Psoas muscle (tissue), 8 donors: ENCODE data around the gene SLC25A47. TPM values are rescaled to one million over a fixed set of nuclear protein-coding genes. Genes with fewer than 3 reads are reported as not detected.
"Not testable (repeated sequence)": the region's sequence is repeated elsewhere in the genome, so short reads cannot be mapped to it uniquely, and the experiment has no call there.

ENCODE experiments used
- ATAC-seq, 4 donors: fragments of 200-7000 bp; cut with Tn5 transposase; one replicate each; pipeline ENCODE4 v1.9.1; 2020; ENCODE audit warnings: moderate library complexity in 3 of 4, mild to moderate bottlenecking in 2 of 4
- DNase-seq, 2 donors: peaks; one replicate each; pipeline ENCODE4 v3.0.0-alpha.2; 2020
- H3K27ac ChIP-seq: fragments of 200-600 bp; one replicate; pipeline ENCODE4 v1.8.0; 2022
- H3K27me3 ChIP-seq, 3 donors: fragments of 200-600 bp in 1 of 3; one replicate each; pipeline versions ENCODE4 v1.6.1 to v1.8.0; 2013 to 2022; ENCODE audit warnings: low read length in 2 of 3, mild to moderate bottlenecking in 2 of 3, moderate library complexity in 1 of 3; ENCODE audit not compliant: insufficient read depth in 3 of 3
- H3K36me3 ChIP-seq, 2 donors: fragments of 200-600 bp in 1 of 2; one replicate each; pipeline versions ENCODE4 v1.6.1 to v1.8.0; 2013 to 2022; ENCODE audit warnings: low read depth in 1 of 2, mild to moderate bottlenecking in 1 of 2, moderate library complexity in 1 of 2; ENCODE audit not compliant: insufficient read depth in 1 of 2
- H3K4me1 ChIP-seq: fragments of 200-600 bp; one replicate; pipeline ENCODE4 v1.8.0; 2022
- H3K4me3 ChIP-seq: fragments of 200-600 bp; one replicate; pipeline ENCODE4 v1.8.0; 2022; ENCODE audit warnings: mild to moderate bottlenecking
- H3K9me3 ChIP-seq: fragments of 200-600 bp; one replicate; pipeline ENCODE4 v1.8.0; 2022
- CTCF ChIP-seq: fragments of 200-600 bp; IDR thresholded peaks from one replicate; pipeline ENCODE4 v1.8.0; 2022; ENCODE audit warnings: antibody characterized with exemption
- WGBS, 3 donors: extraction: QIAGEN DNeasy Blood & Tissue Kit; methylation state at CpG; one replicate each; pipeline versions ENCODE4 v1.1.6 to v1.1.7; 2013; 5-methylcytosine and 5-hydroxymethylcytosine counted together
- intact Hi-C, 2 donors: fragments of 100-400 bp; cut with DNase I; formaldehyde crosslinking; loops; one replicate each; pipeline versions ENCODE4 v1.11.0 to v1.14.2; 2022
- polyA plus RNA-seq, 3 donors: library from polyadenylated mRNA; stranded (reverse); fragments of 200-250 nt; gene quantifications; one replicate each; pipeline ENCODE4 v1.2.3, GENCODE V29; 2013
- total RNA-seq, 4 donors: library from RNA; stranded (reverse); fragmentation: NEBNext Ultra II Directional in 2 of 4; extraction: Animal tissue kit (Norgen Biotek cat#: 25700) in 2 of 4; gene quantifications; one replicate each; pipeline versions ENCODE4 v1.2.1 to v1.2.4, GENCODE V29; 2021 to 2023
- donor health status: healthy with polysubstance abuse.
- donor health status: DM: no; HTN: no; CAD: no; lungs with moderate emphysema.
- donor health status: Bipolar disorder and iron deficiency.
- donor health status: healthy.
- donor health status: DM: yes; HTN: yes; CAD: no.
- donor health status: DM: no; HTN: no; CAD: no.
- donor health status: DM: no; HTN: no; CAD: no.
- donor health status: DM: yes; HTN: yes; CAD: no.

Gene SLC25A47
- total and polyA plus RNA-seq, 7 donors: 0.03 to 0.12 TPM; not detected in 5

GRCh38 chr14:100306101-100306997, 16.8 kb upstream of the SLC25A47 start, which contains the start of gene SLC25A29:
Gene SLC25A29 (minus strand): TSS chr14:100306444. CDS start chr14:100306232, 212 bp downstream.
- peak; percentile 93 to 95 (median 94) for ATAC-seq
- Histone ChIP-seq H3K27me3 (no peaks in the 10 kb centered on the region), H3K4me1 (peaks cover 24% of the 10 kb centered on the region), H3K36me3 (no peaks in the 10 kb centered on the region), H3K27ac (peak within 1 kb of the TSS; percentile 82), H3K4me3 (peak within 1 kb of the TSS; percentile 95), H3K9me3 (no peaks in the 10 kb centered on the region)
- intact Hi-C loops: loop anchor here (5.0 kb wide), 3 partner anchors 64 to 71 kb away; partner anchors contain the start of genes WDR25 (in 1 of the 2) and YY1 (in 1 of the 2)
- 0 to 1% (median 0%) methylated on average over 78 to 131 of the region's 131 CpGs for WGBS, 3 donors
- DNase-seq: peak; percentile 93 to 94
- TF ChIP-seq CTCF: no peak

- no peaks in the 10 kb centered on the region for H3K9me3 ChIP-seq
- peak overlapping the region; percentile 82 for H3K27ac ChIP-seq
- WGBS, 3 donors: 6 to 9% (median 7%) methylated on average over 37 to 49 of the region's 49 CpGs
- H3K27me3 ChIP-seq: no peaks in the 10 kb centered on the region
- peak overlapping the region; percentile 95 for H3K4me3 ChIP-seq
- ATAC-seq (peak; percentile 33 to 61 (median 50)), DNase-seq (peak in 1 of 2 donors; percentile 45)
- H3K4me1 ChIP-seq: peaks cover 24% of the 10 kb centered on the region
- TF ChIP-seq CTCF: no peak
- H3K36me3 ChIP-seq: no peaks in the 10 kb centered on the region
- intact Hi-C loops: loop anchor here (5.0 kb wide), 3 partner anchors 65 to 70 kb away; partner anchors contain the start of genes WDR25 (in 1 of the 2) and YY1 (in 1 of the 2)
Measured at GRCh38 chr14:100306998-100307765, 16.0 kb upstream of the SLC25A47 start.

- Histone ChIP-seq H3K4me1 (peaks cover 26% of the 10 kb centered on the region), H3K27ac (peak overlapping the region; percentile 82), H3K27me3 (no peaks in the 10 kb centered on the region), H3K36me3 (no peaks in the 10 kb centered on the region), H3K9me3 (no peaks in the 10 kb centered on the region), H3K4me3 (peak overlapping the region; percentile 95)
- TF ChIP-seq CTCF: no peak
- DNase-seq: no peak
- intact Hi-C loops: loop anchor here (5.0 kb wide), 3 partner anchors 66 to 71 kb away; partner anchors contain the start of genes WDR25 (in 1 of the 2) and YY1 (in 1 of the 2)
- ATAC-seq: no peak
- 87 to 93% (median 90%) methylated on average over 5 of the region's 5 CpGs for WGBS, 3 donors
Measured at GRCh38 chr14:100307766-100308426, 15.2 kb upstream of the SLC25A47 start.

GRCh38 chr14:100308427-100308792, 14.7 kb upstream of the SLC25A47 start:
- 82 to 87% (median 86%) methylated on average over 6 of the region's 6 CpGs for WGBS, 3 donors
- H3K27me3 ChIP-seq, H3K9me3 ChIP-seq, DNase-seq, H3K27ac ChIP-seq, H3K4me3 ChIP-seq, H3K36me3 ChIP-seq, ATAC-seq: not testable (repeated sequence)
- intact Hi-C loops: loop anchor here (5.0 kb wide), 3 partner anchors 66 to 71 kb away; partner anchors contain the start of genes WDR25 (in 1 of the 2) and YY1 (in 1 of the 2)
- peaks cover 27% of the 10 kb centered on the region for H3K4me1 ChIP-seq
